ENCODE data around the gene MIS12.

The MIS12 gene

GRCh38 chr17:5500589-5501391, 14.4 kb downstream of the MIS12 start:
- DNase-seq = peak; percentile 97

GRCh38 chr17:5501685-5502084, 15.3 kb downstream of the MIS12 start:
- DNase-seq = no peak

GRCh38 chr17:5502552-5502951, 16.2 kb downstream of the MIS12 start:
- no peak for DNase-seq

- DNase-seq = no peak
Measured at GRCh38 chr17:5506307-5506706, 19.9 kb downstream of the MIS12 start.

GRCh38 chr17:5508810-5509209, 22.4 kb downstream of the MIS12 start:
- peak; percentile 61 for DNase-seq

- DNase-seq = no peak
Measured at GRCh38 chr17:5509482-5509881, 23.1 kb downstream of the MIS12 start.

- DNase-seq = no peak
Measured at GRCh38 chr17:5510771-5511170, 24.4 kb downstream of the MIS12 start.

GRCh38 chr17:5511401-5512225, 25.2 kb downstream of the MIS12 start:
- DNase-seq = peak; percentile 31

GRCh38 chr17:5513628-5514027, 27.3 kb downstream of the MIS12 start:
- DNase-seq = no peak

- DNase-seq = no peak
Measured at GRCh38 chr17:5514976-5515375, 28.6 kb downstream of the MIS12 start.

GRCh38 chr17:5516060-5516792, 29.9 kb downstream of the MIS12 start:
- DNase-seq = no peak

- DNase-seq = no peak
Measured at GRCh38 chr17:5522476-5522875, 36.1 kb downstream of the MIS12 start.

- DNase-seq = no peak
Measured at GRCh38 chr17:5523249-5523648, 36.9 kb downstream of the MIS12 start.

GRCh38 chr17:5526821-5527598, 40.6 kb downstream of the MIS12 start:
- DNase-seq = peak; percentile 84

GRCh38 chr17:5527601-5528250, 41.4 kb downstream of the MIS12 start:
- no peak for DNase-seq

- DNase-seq = no peak
Measured at GRCh38 chr17:5530265-5531084, 44.1 kb downstream of the MIS12 start.

GRCh38 chr17:5531085-5531418, 44.7 kb downstream of the MIS12 start:
- DNase-seq = no peak

- no peak for DNase-seq
Measured at GRCh38 chr17:5532581-5532980, 46.2 kb downstream of the MIS12 start.

GRCh38 chr17:5533486-5534315, 47.3 kb downstream of the MIS12 start:
- no peak for DNase-seq

GRCh38 chr17:5535436-5535835, 49.1 kb downstream of the MIS12 start:
- DNase-seq = no peak

Data from NCI-H82 (cell line).